Ectodermal cell (in vitro differentiated cells): ENCODE data around the gene ABHD8.

Experiments
- H3K27ac ChIP-seq: 2 replicates; pipeline ENCODE4 v1.7.0; 2013; ENCODE audit warnings: mild to moderate bottlenecking, low read depth, low read length; ENCODE audit not compliant: insufficient read depth, poor library complexity, severe bottlenecking
- H3K27me3 ChIP-seq: 2 replicates; pipeline ENCODE4 v1.7.0; 2013; ENCODE audit warnings: mild to moderate bottlenecking, low read length; ENCODE audit not compliant: insufficient read depth, control insufficient read depth, poor library complexity, severe bottlenecking
- H3K36me3 ChIP-seq: one replicate; pipeline ENCODE4 v1.7.0; 2013; ENCODE audit warnings: low read length; ENCODE audit not compliant: control insufficient read depth, insufficient read depth
- H3K4me1 ChIP-seq: one replicate; pipeline ENCODE4 v1.7.0; 2013; ENCODE audit warnings: low read length; ENCODE audit not compliant: control insufficient read depth, insufficient read depth
- H3K4me3 ChIP-seq: 2 replicates; pipeline ENCODE4 v1.7.0; 2013; ENCODE audit warnings: low read depth, low read length, control low read depth; ENCODE audit not compliant: insufficient read depth
- H3K9me3 ChIP-seq: 2 replicates; pipeline ENCODE4 v1.7.0; 2013; ENCODE audit warnings: mild to moderate bottlenecking, low read length, moderate library complexity; ENCODE audit not compliant: control insufficient read depth
- WGBS, 2 experiments: methylation state at CpG; one replicate each; pipeline ENCODE4 v1.1.7; 2013; ENCODE audit warnings: missing lambda C conversion rate in 2 of 2; 5-methylcytosine and 5-hydroxymethylcytosine counted together

Gene ABHD8

DNA sequence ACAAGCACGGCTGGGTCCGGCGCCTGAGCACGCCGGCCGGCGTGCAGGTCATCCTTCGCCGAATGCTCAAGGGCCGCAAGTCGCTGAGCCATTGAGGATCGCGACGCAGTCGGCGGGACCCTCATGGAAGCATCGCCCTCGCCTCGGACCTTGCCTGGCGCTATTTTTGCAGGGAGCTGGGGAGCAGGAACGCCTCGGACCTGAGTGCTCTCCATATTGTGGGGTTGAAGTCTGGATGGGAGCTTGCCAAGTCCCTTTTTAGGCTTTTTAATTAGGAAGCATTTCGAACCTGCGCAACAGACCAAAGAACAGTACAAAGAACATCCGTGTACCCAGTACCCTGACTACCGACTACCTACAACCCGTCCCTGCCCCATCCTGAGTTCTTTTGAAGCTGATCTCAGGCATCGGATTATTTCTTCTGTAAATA lies 3.1 kb upstream of the ABHD8 start:
- Histone ChIP-seq H3K36me3 (no peaks in the 10 kb centered on the region), H3K4me1 (peaks cover 6% of the 10 kb centered on the region), H3K27ac (no peak overlapping the region), H3K9me3 (no peaks in the 10 kb centered on the region), H3K27me3 (no peaks in the 10 kb centered on the region), H3K4me3 (peak overlapping the region; percentile 66)
- WGBS, 2 experiments: 6 to 7% methylated on average over 28 of the region's 28 CpGs

- Histone ChIP-seq H3K4me1 (peaks cover 6% of the 10 kb centered on the region), H3K27ac (peak within 1 kb of the TSS; percentile 30), H3K4me3 (peak within 1 kb of the TSS; percentile 66), H3K27me3 (no peaks in the 10 kb centered on the region), H3K36me3 (no peaks in the 10 kb centered on the region), H3K9me3 (no peaks in the 10 kb centered on the region)
- WGBS, 2 experiments: 0% methylated on average over 55 of the region's 55 CpGs
Observed at GRCh38 chr19:17305517-17306284, 2.5 kb upstream of the ABHD8 start, which contains the start of gene MRPL34. Gene MRPL34 (plus strand): TSS chr19:17305872. CDS start chr19:17305893, 21 bp downstream.

- peak overlapping the region; percentile 66 for H3K4me3 ChIP-seq
- H3K27me3 ChIP-seq: no peaks in the 10 kb centered on the region
- no peaks in the 10 kb centered on the region for H3K36me3 ChIP-seq
- H3K4me1 ChIP-seq: peaks cover 6% of the 10 kb centered on the region
- no peaks in the 10 kb centered on the region for H3K9me3 ChIP-seq
- 8 to 11% methylated on average over 7 of the region's 7 CpGs for WGBS, 2 experiments
- H3K27ac ChIP-seq: peak overlapping the region; percentile 2
Observed at GRCh38 chr19:17305216-17305516, 1.9 kb upstream of the ABHD8 start.

DNA sequence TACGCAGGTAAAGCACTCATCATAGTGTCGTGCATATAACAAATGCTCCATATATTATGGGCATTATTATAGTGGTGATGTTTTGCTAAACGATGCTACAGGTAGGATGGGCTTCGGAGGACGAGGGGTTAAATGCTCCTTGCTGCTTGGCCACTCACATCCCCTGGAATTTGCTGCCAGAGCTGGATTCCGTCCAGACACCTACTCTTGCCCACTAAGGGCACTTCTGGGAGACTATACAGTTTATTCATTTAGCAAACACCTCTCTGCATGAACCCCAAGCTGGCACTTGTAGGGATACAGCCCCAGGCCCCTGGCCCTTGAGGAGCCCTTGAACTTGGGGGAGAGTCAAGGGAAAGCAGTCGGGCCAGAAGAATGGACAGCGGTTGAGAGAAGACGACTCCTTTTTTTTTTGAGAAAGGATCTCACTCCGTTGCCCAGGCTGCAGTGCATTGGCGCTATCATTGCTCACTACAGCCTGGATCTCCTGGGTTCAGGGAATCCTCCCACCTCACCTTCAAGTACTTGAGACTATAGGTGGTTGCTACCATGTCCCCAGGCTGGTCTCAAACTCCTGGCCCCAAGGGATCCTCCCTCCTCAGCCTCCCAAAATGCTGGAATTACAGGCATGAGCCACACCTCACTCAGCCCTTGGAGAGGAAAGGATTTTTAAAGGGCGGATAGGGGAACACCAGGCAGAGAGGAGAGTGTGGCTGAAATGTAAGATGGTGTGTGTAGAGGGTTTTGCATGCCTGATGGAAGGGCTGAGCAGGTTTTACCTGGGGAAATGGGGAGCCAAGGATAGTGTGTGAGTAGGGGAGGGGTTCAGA lies 1.4 kb upstream of the ABHD8 start:
- 82 to 83% methylated on average over 10 to 12 of the region's 12 CpGs for WGBS, 2 experiments
- H3K27me3 ChIP-seq: no peaks in the 10 kb centered on the region
- no peaks in the 10 kb centered on the region for H3K36me3 ChIP-seq
- no peaks in the 10 kb centered on the region for H3K9me3 ChIP-seq
- H3K4me1 ChIP-seq: peaks cover 6% of the 10 kb centered on the region
- H3K27ac ChIP-seq: no peak overlapping the region
- H3K4me3 ChIP-seq: no peak overlapping the region

DNA sequence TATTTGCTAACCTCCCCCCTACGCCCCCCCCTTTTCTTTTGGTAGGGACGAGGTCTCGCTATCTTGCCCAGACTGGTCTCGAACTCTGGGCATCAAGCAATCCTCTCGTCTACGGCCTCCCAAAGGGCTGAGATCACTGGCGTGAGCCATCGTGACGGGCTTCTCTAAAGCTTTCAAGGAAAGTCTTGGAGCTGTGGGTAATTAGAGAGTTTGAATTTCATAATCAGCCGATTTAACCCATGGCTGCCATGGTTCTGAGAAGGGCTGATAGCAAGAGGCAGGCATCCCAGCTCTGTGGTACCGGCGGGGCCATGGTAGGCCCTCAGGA lies 679 bp upstream of the ABHD8 start:
- Histone ChIP-seq H3K27me3 (no peaks in the 10 kb centered on the region), H3K36me3 (no peaks in the 10 kb centered on the region), H3K9me3 (no peaks in the 10 kb centered on the region), H3K4me3 (no peak overlapping the region), H3K4me1 (peaks cover 6% of the 10 kb centered on the region), H3K27ac (no peak overlapping the region)
- WGBS, 2 experiments: 87% methylated on average over 12 of the region's 12 CpGs

GRCh38 chr19:17302391-17303166 lies 646 bp downstream of the ABHD8 start:
- Histone ChIP-seq H3K27ac (no peak overlapping the region), H3K4me1 (peaks cover 6% of the 10 kb centered on the region)
- WGBS, 2 experiments: 19 to 20% methylated on average over 29 of the region's 29 CpGs

DNA sequence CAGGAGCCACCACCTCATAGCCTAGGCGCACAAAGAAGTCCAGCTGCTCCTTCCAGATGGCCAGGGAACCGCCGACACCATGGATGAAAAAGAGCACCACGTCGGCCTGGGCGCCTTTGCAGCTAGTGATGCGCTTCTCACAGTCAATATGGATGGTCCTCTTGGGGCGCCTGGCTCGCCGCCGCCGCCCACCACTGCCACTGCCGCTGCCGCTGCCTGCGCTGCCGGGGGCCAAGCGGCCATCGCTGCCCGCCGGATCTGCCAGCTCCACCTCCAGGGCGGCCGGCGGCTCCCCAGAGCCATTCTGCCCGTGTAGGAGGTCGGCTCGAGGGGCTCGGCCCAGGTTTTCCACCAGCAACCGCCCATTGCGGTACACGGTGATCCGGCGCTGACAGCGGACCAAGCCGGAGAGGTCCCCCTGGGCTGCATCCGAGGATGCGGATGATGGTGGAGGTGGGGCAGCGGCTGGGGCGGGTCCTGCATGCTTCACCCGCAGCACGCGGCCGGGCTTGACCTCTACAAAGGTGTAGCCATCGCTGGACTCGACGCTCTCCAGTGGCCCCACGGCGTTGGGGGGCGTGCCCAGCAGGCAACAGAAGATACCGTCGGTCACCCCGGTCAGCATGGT lies 2.1 kb downstream of the ABHD8 start:
- Histone ChIP-seq H3K4me3 (no peak overlapping the region), H3K4me1 (peaks cover 6% of the 10 kb centered on the region), H3K9me3 (no peaks in the 10 kb centered on the region), H3K27me3 (no peaks in the 10 kb centered on the region), H3K36me3 (peaks cover 12% of the 10 kb centered on the region), H3K27ac (no peak overlapping the region)
- 94 to 95% methylated on average over 51 of the region's 51 CpGs for WGBS, 2 experiments

More at GRCh38 chr19:17302391-17303166, 646 bp downstream of the ABHD8 start:
- Histone ChIP-seq H3K4me3 (peak overlapping the region; percentile 67), H3K27me3 (no peaks in the 10 kb centered on the region), H3K9me3 (no peaks in the 10 kb centered on the region), H3K36me3 (peaks cover 8% of the 10 kb centered on the region)

GRCh38 chr19:17296976-17297375 lies 6.2 kb downstream of the ABHD8 start:
- Histone ChIP-seq H3K4me3 (no peak overlapping the region), H3K36me3 (peaks cover 19% of the 10 kb centered on the region), H3K27me3 (no peaks in the 10 kb centered on the region), H3K9me3 (no peaks in the 10 kb centered on the region), H3K4me1 (no peaks in the 10 kb centered on the region), H3K27ac (no peak overlapping the region)
- WGBS, 2 experiments: 95% methylated on average over 6 of the region's 6 CpGs

GRCh38 chr19:17296273-17296672 lies 7.0 kb downstream of the ABHD8 start:
- WGBS, 2 experiments: 88 to 93% methylated on average over 4 of the region's 4 CpGs
- Histone ChIP-seq H3K27ac (no peak overlapping the region), H3K27me3 (no peaks in the 10 kb centered on the region), H3K4me3 (no peak overlapping the region), H3K9me3 (no peaks in the 10 kb centered on the region), H3K36me3 (peaks cover 19% of the 10 kb centered on the region), H3K4me1 (no peaks in the 10 kb centered on the region)
